OCI-LY1 (cell line): Measurements from ENCODE around the gene SLC6A2.

Experiments used
- H2AFZ ChIP-seq: fragments of 200-600 bp; sonication (generic), shearing (Covaris generic); 2 replicates; pipeline ENCODE4 v1.6.0; 2014; ENCODE audit warnings: antibody characterized with exemption, mild to moderate bottlenecking, low read length
- H3F3A ChIP-seq: fragments of 200-600 bp; sonication (generic), shearing (Covaris generic); 2 replicates; pipeline ENCODE4 v1.6.0; 2014; ENCODE audit warnings: mild to moderate bottlenecking, antibody characterized with exemption, low read length, moderate library complexity; ENCODE audit not compliant: insufficient read depth
- H3K27ac ChIP-seq: fragments of 200-600 bp; sonication (generic); 2 replicates; pipeline ENCODE4 v1.5.1; 2014; ENCODE audit warnings: low read length, mixed run types, mild to moderate bottlenecking, low read depth; ENCODE audit not compliant: poor library complexity, severe bottlenecking
- H3K27me3 ChIP-seq: fragments of 200-600 bp; sonication (generic); 2 replicates; pipeline ENCODE4 v1.6.0; 2014; ENCODE audit warnings: antibody characterized with exemption, mild to moderate bottlenecking, low read length, moderate library complexity; ENCODE audit not compliant: insufficient read depth
- H3K36me3 ChIP-seq: fragments of 200-600 bp; sonication (generic); 2 replicates; pipeline ENCODE4 v1.6.1; 2014; ENCODE audit warnings: mild to moderate bottlenecking, antibody characterized with exemption, low read length, moderate library complexity, mixed read lengths; ENCODE audit not compliant: insufficient read depth
- H3K4me1 ChIP-seq: fragments of 200-600 bp; sonication (generic); 2 replicates; pipeline ENCODE4 v1.5.1; 2014; ENCODE audit warnings: mild to moderate bottlenecking, low read length, moderate library complexity; ENCODE audit not compliant: insufficient read depth, severe bottlenecking
- H3K4me2 ChIP-seq: fragments of 200-600 bp; sonication (generic), shearing (Covaris generic); 2 replicates; pipeline ENCODE4 v1.6.1; 2014; ENCODE audit warnings: low read length
- H3K4me3 ChIP-seq: fragments of 200-600 bp; sonication (generic); 2 replicates; pipeline ENCODE4 v1.5.1; 2014; ENCODE audit warnings: low read length, low read depth, mild to moderate bottlenecking, mixed read lengths; ENCODE audit not compliant: poor library complexity, severe bottlenecking
- H3K79me2 ChIP-seq: fragments of 200-600 bp; shearing (Covaris generic); 2 replicates; pipeline ENCODE4 v1.6.1; 2016; ENCODE audit warnings: mixed run types, low read length, mixed read lengths; ENCODE audit not compliant: insufficient read depth
- H3K9ac ChIP-seq: fragments of 200-600 bp; sonication (generic), shearing (Covaris generic); 2 replicates; pipeline ENCODE4 v1.6.1; 2014; ENCODE audit warnings: mild to moderate bottlenecking, low read length, mixed read lengths
- H3K9me2 ChIP-seq: fragments of 200-600 bp; sonication (generic), shearing (Covaris generic); 2 replicates; pipeline ENCODE4 v1.6.1; 2014; ENCODE audit warnings: low read depth, mild to moderate bottlenecking, low read length, mixed read lengths
- H3K9me3 ChIP-seq: fragments of 200-600 bp; shearing (Covaris generic); 2 replicates; pipeline ENCODE4 v1.6.1; 2014; ENCODE audit warnings: low read length, mixed read lengths
- H4K20me1 ChIP-seq: fragments of 200-600 bp; sonication (generic), shearing (Covaris generic); 2 replicates; pipeline ENCODE4 v1.6.0; 2016; ENCODE audit warnings: mild to moderate bottlenecking, low read length; ENCODE audit not compliant: insufficient read depth
- EZH2 ChIP-seq: fragments of 200-600 bp; sonication (generic), shearing (Covaris generic); IDR thresholded peaks from 2 replicates; pipeline ENCODE4 v1.8.0; 2017; ENCODE audit warnings: borderline replicate concordance, mixed run types, mild to moderate bottlenecking, antibody characterized with exemption, low read length, moderate library complexity, mixed read lengths
- TF ChIP-seq, protein P1 (sequence below): fragments of 200-600 bp; sonication (generic), shearing (Covaris generic); IDR thresholded peaks from 2 replicates; pipeline ENCODE4 v1.5.1; 2017; ENCODE audit warnings: mild to moderate bottlenecking, antibody characterized with exemption, low read length, moderate library complexity, mixed read lengths

The SLC6A2 gene

DNA sequence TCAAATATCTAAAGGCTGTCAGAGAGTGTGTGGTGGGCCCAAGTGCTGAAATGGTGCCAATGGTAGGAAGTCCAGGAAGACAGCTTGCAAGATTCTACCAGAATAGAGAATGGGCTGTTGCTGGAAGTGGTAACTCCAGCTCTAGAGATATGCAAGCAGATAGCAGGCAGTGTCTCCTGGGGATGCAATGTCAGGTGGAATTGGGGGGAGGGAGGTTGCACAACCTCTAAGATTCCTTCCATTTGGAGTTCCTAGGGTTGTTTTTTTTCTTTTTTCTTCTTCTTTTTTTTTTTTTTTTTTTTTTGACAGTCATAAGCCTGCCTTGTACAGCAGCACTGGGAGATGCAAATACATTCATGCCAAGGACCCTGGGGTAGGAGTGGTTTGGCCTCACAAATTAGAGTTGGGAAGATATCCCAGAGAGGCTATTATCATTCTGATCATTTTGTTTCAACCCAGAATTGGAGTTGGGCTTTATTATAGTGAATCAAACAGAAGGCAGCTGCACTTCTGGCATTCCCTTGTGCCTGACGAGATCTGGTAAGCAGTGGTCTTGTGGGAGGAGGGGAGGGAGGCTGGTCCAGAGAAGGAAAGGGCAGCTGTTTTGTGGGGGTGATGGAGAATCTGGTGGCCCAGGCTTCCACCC, 51.1 kb downstream of the SLC6A2 start:
- H4K20me1 ChIP-seq, result no peaks in the 10 kb centered on the region
- no peak overlapping the region for H3K27ac ChIP-seq
- no peak overlapping the region for H3K4me2 ChIP-seq
- H3K4me1 ChIP-seq, result no peaks in the 10 kb centered on the region
- H3K9ac ChIP-seq, result no peak overlapping the region
- H3K79me2 ChIP-seq, result no peaks in the 10 kb centered on the region
- TF ChIP-seq, protein P1, sequence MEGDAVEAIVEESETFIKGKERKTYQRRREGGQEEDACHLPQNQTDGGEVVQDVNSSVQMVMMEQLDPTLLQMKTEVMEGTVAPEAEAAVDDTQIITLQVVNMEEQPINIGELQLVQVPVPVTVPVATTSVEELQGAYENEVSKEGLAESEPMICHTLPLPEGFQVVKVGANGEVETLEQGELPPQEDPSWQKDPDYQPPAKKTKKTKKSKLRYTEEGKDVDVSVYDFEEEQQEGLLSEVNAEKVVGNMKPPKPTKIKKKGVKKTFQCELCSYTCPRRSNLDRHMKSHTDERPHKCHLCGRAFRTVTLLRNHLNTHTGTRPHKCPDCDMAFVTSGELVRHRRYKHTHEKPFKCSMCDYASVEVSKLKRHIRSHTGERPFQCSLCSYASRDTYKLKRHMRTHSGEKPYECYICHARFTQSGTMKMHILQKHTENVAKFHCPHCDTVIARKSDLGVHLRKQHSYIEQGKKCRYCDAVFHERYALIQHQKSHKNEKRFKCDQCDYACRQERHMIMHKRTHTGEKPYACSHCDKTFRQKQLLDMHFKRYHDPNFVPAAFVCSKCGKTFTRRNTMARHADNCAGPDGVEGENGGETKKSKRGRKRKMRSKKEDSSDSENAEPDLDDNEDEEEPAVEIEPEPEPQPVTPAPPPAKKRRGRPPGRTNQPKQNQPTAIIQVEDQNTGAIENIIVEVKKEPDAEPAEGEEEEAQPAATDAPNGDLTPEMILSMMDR, result no peak
- no peak for TF ChIP-seq EZH2
- H3K4me3 ChIP-seq, result no peak overlapping the region
- no peaks in the 10 kb centered on the region for H3K9me2 ChIP-seq
- no peaks in the 10 kb centered on the region for H3K36me3 ChIP-seq
- H3F3A ChIP-seq, result no peaks in the 10 kb centered on the region
- no peaks in the 10 kb centered on the region for H3K27me3 ChIP-seq
- H2AFZ ChIP-seq, result no peak overlapping the region
- H3K9me3 ChIP-seq, result no peaks in the 10 kb centered on the region

DNA sequence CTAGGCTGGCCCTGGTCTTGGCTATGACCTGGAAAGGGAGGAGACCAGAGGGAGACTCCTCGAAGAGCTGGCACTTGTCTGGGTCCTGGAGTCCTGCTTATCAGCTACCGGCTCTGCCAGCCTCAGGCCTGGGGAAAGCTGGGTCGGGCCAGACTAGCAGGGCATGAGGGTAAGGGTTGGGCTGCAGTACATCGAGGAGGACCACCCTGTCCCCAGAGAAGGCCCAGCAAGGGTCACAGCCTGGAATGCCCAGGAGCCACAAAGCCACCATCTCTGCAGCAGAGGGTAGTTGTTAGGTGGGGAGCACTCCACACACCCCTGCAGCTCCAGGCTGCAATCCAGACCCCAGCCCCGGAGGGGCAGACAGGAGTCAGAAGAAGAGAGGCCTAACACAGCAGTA, 54.0 kb downstream of the SLC6A2 start:
- Histone ChIP-seq H3K9me3 (no peaks in the 10 kb centered on the region), H3K4me2 (no peak overlapping the region), H3K79me2 (no peaks in the 10 kb centered on the region), H3K27ac (no peak overlapping the region), H3K4me3 (no peak overlapping the region), H3K4me1 (no peaks in the 10 kb centered on the region), H2AFZ (no peak overlapping the region), H3K9ac (no peak overlapping the region), H4K20me1 (no peaks in the 10 kb centered on the region), H3K9me2 (no peaks in the 10 kb centered on the region), H3K36me3 (no peaks in the 10 kb centered on the region), H3F3A (no peaks in the 10 kb centered on the region), H3K27me3 (no peaks in the 10 kb centered on the region)
- no peak for TF ChIP-seq EZH2
- TF ChIP-seq, protein P1, result no peak

DNA sequence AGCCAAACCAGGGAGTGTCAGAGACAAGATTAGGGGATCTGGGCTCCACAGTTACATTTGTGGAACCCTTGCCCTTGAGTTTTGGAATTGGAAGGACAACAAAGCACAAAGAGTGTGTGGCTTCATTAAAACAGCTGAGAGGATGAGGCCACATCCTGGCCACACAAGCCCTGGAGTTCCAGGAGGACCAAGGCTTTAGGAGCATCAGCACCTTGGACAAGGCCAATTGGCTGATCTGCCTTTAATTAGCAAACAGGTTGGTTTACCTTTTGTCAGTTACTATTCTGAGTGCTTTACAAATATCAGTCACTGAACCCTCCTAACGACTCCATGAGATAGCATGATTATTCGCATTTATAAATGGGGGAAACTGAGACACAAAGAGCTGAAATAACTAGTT, 54.7 kb downstream of the SLC6A2 start:
- no peaks in the 10 kb centered on the region for H3K9me2 ChIP-seq
- H4K20me1 ChIP-seq, result no peaks in the 10 kb centered on the region
- H3K36me3 ChIP-seq, result no peaks in the 10 kb centered on the region
- TF ChIP-seq, protein P1, result no peak
- TF ChIP-seq EZH2, result no peak
- no peak overlapping the region for H3K27ac ChIP-seq
- H3K4me1 ChIP-seq, result no peaks in the 10 kb centered on the region
- no peaks in the 10 kb centered on the region for H3K79me2 ChIP-seq
- no peak overlapping the region for H3K9ac ChIP-seq
- no peak overlapping the region for H3K4me3 ChIP-seq
- no peaks in the 10 kb centered on the region for H3F3A ChIP-seq
- H3K27me3 ChIP-seq, result no peaks in the 10 kb centered on the region
- H2AFZ ChIP-seq, result no peak overlapping the region
- H3K9me3 ChIP-seq, result no peaks in the 10 kb centered on the region
- H3K4me2 ChIP-seq, result no peak overlapping the region
